Astrocyte (in vitro differentiated cells and primary cell): ENCODE results near the gene MRPL16. TPM values are rescaled to one million over a fixed set of nuclear protein-coding genes. Genes with fewer than 3 reads are reported as not detected.
"Not testable (repeated sequence)": the region's sequence is repeated elsewhere in the genome, so short reads cannot be mapped to it uniquely, and the experiment has no call there.

Experiments used
- DNase-seq: peaks from one replicate; pipeline ENCODE4 v3.0.0-alpha.2; 2010; ENCODE audit warnings: low read depth
- FAIRE-seq: peaks from 2 replicates; lab custom pipeline; 2011; peaks lifted over from hg19 to GRCh38; lab: Jason Lieb, UNC
- H2AFZ ChIP-seq: 2 replicates; pipeline ENCODE4 v1.6.0; 2012; ENCODE audit warnings: low read depth, low read length, inconsistent platforms
- H3K27ac ChIP-seq: 2 replicates; pipeline ENCODE4 v1.5.1; 2011; ENCODE audit warnings: low read depth, low read length, inconsistent platforms
- H3K27me3 ChIP-seq: 2 replicates; pipeline ENCODE4 v1.6.0; 2011; ENCODE audit warnings: low read length, inconsistent platforms; ENCODE audit not compliant: insufficient read depth
- H3K36me3 ChIP-seq: 2 replicates; pipeline ENCODE4 v1.5.1; 2011; ENCODE audit warnings: low read length, inconsistent platforms; ENCODE audit not compliant: insufficient read depth
- H3K4me1 ChIP-seq: 2 replicates; pipeline ENCODE4 v1.5.1; 2011; ENCODE audit warnings: low read length, inconsistent platforms; ENCODE audit not compliant: insufficient read depth
- H3K4me2 ChIP-seq: 2 replicates; pipeline ENCODE4 v1.6.0; 2012; ENCODE audit warnings: low read length, inconsistent platforms
- H3K4me3 ChIP-seq: 2 replicates; pipeline ENCODE4 v1.5.1; 2011; ENCODE audit warnings: low read depth, mild to moderate bottlenecking, low read length, inconsistent platforms; ENCODE audit not compliant: insufficient read depth
- H3K79me2 ChIP-seq: 2 replicates; pipeline ENCODE4 v1.6.0; 2012; ENCODE audit warnings: mild to moderate bottlenecking, low read length, inconsistent platforms; ENCODE audit not compliant: insufficient read depth
- H3K9ac ChIP-seq: 2 replicates; pipeline ENCODE4 v1.6.0; 2012; ENCODE audit warnings: mild to moderate bottlenecking, low read length, inconsistent platforms
- H3K9me3 ChIP-seq: 2 replicates; pipeline ENCODE4 v1.5.1; 2012; ENCODE audit warnings: low read depth, mild to moderate bottlenecking, low read length, inconsistent platforms; ENCODE audit not compliant: insufficient read depth
- H4K20me1 ChIP-seq: 2 replicates; pipeline ENCODE4 v1.6.0; 2012; ENCODE audit warnings: low read length, inconsistent platforms; ENCODE audit not compliant: insufficient read depth
- H3K27ac Mint-ChIP-seq: one replicate; pipeline ENCODE4 v1.8.0; 2021; ENCODE audit warnings: mild to moderate bottlenecking, mixed read lengths; ENCODE audit not compliant: unreplicated experiment
- H3K27me3 Mint-ChIP-seq: one replicate; pipeline ENCODE4 v1.8.0; 2021; ENCODE audit warnings: low read depth, mixed read lengths; ENCODE audit not compliant: unreplicated experiment
- H3K36me3 Mint-ChIP-seq: one replicate; pipeline ENCODE4 v1.8.0; 2021; ENCODE audit warnings: low read depth, mixed read lengths; ENCODE audit not compliant: unreplicated experiment
- H3K4me1 Mint-ChIP-seq: one replicate; pipeline ENCODE4 v1.8.0; 2021; ENCODE audit warnings: low read depth, mixed read lengths; ENCODE audit not compliant: unreplicated experiment
- H3K4me3 Mint-ChIP-seq: one replicate; pipeline ENCODE4 v1.8.0; 2021; ENCODE audit warnings: mild to moderate bottlenecking, moderate library complexity, mixed read lengths; ENCODE audit not compliant: unreplicated experiment
- H3K9me3 Mint-ChIP-seq: one replicate; pipeline ENCODE4 v1.8.0; 2021; ENCODE audit warnings: mild to moderate bottlenecking, mixed read lengths; ENCODE audit not compliant: unreplicated experiment
- CTCF ChIP-seq: IDR thresholded peaks from 2 replicates; pipeline ENCODE4 v1.5.1; 2011; ENCODE audit warnings: low read depth, mild to moderate bottlenecking, inconsistent platforms, low read length, moderate library complexity; ENCODE audit not compliant: insufficient read depth
- EZH2 ChIP-seq: IDR thresholded peaks from 2 replicates; pipeline ENCODE4 v1.6.1; 2012; ENCODE audit warnings: mild to moderate bottlenecking, low read length, inconsistent platforms; ENCODE audit not compliant: insufficient read depth
- total RNA-seq: library from RNA; stranded (reverse); gene quantifications from 2 replicates; pipeline ENCODE4 v1.2.1, GENCODE V29; 2021

Gene MRPL16
- total RNA-seq, 1 donor from 2014 or later: 29.7 TPM

- Histone ChIP-seq H4K20me1 (no peaks in the 10 kb centered on the region), H3K79me2 (no peaks in the 10 kb centered on the region), H3K4me1 (no peaks in the 10 kb centered on the region), H3K27ac (no peak overlapping the region), H3K9me3 (no peaks in the 10 kb centered on the region), H3K9ac (no peak overlapping the region), H3K4me2 (no peak overlapping the region), H3K36me3 (no peaks in the 10 kb centered on the region), H3K27me3 (no peaks in the 10 kb centered on the region), H3K4me3 (no peak overlapping the region), H2AFZ (no peak overlapping the region)
- DNase-seq (no peak), FAIRE-seq (no peak)
- Mint-ChIP-seq H3K36me3 (peaks cover 3% of the 10 kb centered on the region), H3K27me3 (no peaks in the 10 kb centered on the region), H3K27ac (no peak overlapping the region), H3K4me3 (no peak overlapping the region), H3K4me1 (no peaks in the 10 kb centered on the region), H3K9me3 (peaks cover 3% of the 10 kb centered on the region)
- no peak for TF ChIP-seq CTCF
Measured at GRCh38 chr11:59849129-59849528, 38.6 kb upstream of the MRPL16 start.

- H3K9me3 ChIP-seq, DNase-seq, H3K36me3 ChIP-seq, H3K79me2 ChIP-seq, H3K27ac Mint-ChIP-seq, H3K27ac ChIP-seq, H3K36me3 Mint-ChIP-seq, H2AFZ ChIP-seq, H3K4me2 ChIP-seq, H3K4me3 ChIP-seq, H4K20me1 ChIP-seq, H3K27me3 Mint-ChIP-seq, H3K9ac ChIP-seq, H3K9me3 Mint-ChIP-seq, H3K4me1 ChIP-seq, H3K27me3 ChIP-seq, FAIRE-seq, H3K4me1 Mint-ChIP-seq, H3K4me3 Mint-ChIP-seq: not testable (repeated sequence)
Measured at GRCh38 chr11:59848439-59848838, 37.9 kb upstream of the MRPL16 start.

- Histone ChIP-seq H4K20me1 (no peaks in the 10 kb centered on the region), H3K9me3 (no peaks in the 10 kb centered on the region), H2AFZ (no peak overlapping the region), H3K4me1 (no peaks in the 10 kb centered on the region), H3K36me3 (no peaks in the 10 kb centered on the region), H3K4me2 (no peak overlapping the region), H3K27me3 (no peaks in the 10 kb centered on the region), H3K27ac (no peak overlapping the region), H3K9ac (no peak overlapping the region), H3K79me2 (no peaks in the 10 kb centered on the region), H3K4me3 (no peak overlapping the region)
- H3K27me3 Mint-ChIP-seq: no peaks in the 10 kb centered on the region
- DNase-seq (no peak), FAIRE-seq (no peak)
- peaks cover 3% of the 10 kb centered on the region for H3K36me3 Mint-ChIP-seq
- H3K4me1 Mint-ChIP-seq: no peaks in the 10 kb centered on the region
- no peak for TF ChIP-seq EZH2
- TF ChIP-seq CTCF: no peak
- H3K9me3 Mint-ChIP-seq: peaks cover 3% of the 10 kb centered on the region
- no peak overlapping the region for H3K4me3 Mint-ChIP-seq
- no peak overlapping the region for H3K27ac Mint-ChIP-seq
Measured at GRCh38 chr11:59847626-59848025, 37.0 kb upstream of the MRPL16 start.
